ENCODE results near the gene ERG.

- no peak for TF ChIP-seq EP300 (IDR thresholded peaks at IDR 0.05; ENCODE audit: borderline replicate concordance in 1 of 2, low read depth in 1 of 2, low read length in 1 of 2)
- TF ChIP-seq POLR2AphosphoS5 (IDR thresholded peaks at IDR 0.05; ENCODE audit: low read depth, low read length), result no peak
- TF ChIP-seq CTCF (IDR thresholded peaks at IDR 0.05), result no peak
- no peak for TF ChIP-seq MXI1 (IDR thresholded peaks at IDR 0.05; ENCODE audit: low read depth, low read length)
- no peak for TF ChIP-seq GABPA (IDR thresholded peaks at IDR 0.05; ENCODE audit: low read depth)
Measured at GRCh38 chr21:38448671-38449385, 49.4 kb downstream of the ERG start.
